Parathyroid adenoma (tissue), 2 donors: ENCODE measurements around the gene DYSF.
A peak's percentile ranks its signal among the peaks of the same experiment; 100 is the strongest.

Experiments
- H2AFZ ChIP-seq: fragments of 300-600 bp; sonication (generic); one replicate; pipeline ENCODE4 v1.7.0; 2017; ENCODE audit warnings: antibody characterized with exemption, mild to moderate bottlenecking
- H3K27ac ChIP-seq: fragments of 300-600 bp; sonication (generic); one replicate; pipeline ENCODE4 v1.7.0; 2017
- H3K27me3 ChIP-seq: fragments of 300-600 bp; sonication (generic); one replicate; pipeline ENCODE4 v1.7.0; 2017; ENCODE audit warnings: low read length; ENCODE audit not compliant: control insufficient read depth, insufficient read depth
- H3K36me3 ChIP-seq: fragments of 300-600 bp; sonication (generic); one replicate; pipeline ENCODE4 v1.7.0; 2017; ENCODE audit warnings: low read length; ENCODE audit not compliant: control insufficient read depth, insufficient read depth
- H3K4me1 ChIP-seq: fragments of 300-600 bp; sonication (generic); one replicate; pipeline ENCODE4 v1.7.0; 2017; ENCODE audit warnings: control low read depth
- H3K4me2 ChIP-seq: fragments of 300-600 bp; sonication (generic); one replicate; pipeline ENCODE4 v1.7.0; 2017; ENCODE audit warnings: low read length
- H3K4me3 ChIP-seq: fragments of 300-600 bp; sonication (generic); one replicate; pipeline ENCODE4 v1.7.0; 2017; ENCODE audit warnings: low read depth, low read length
- H3K79me2 ChIP-seq: fragments of 300-600 bp; sonication (generic); one replicate; pipeline ENCODE4 v1.7.0; 2017; ENCODE audit warnings: control low read depth
- H3K9ac ChIP-seq: fragments of 300-600 bp; sonication (generic); one replicate; pipeline ENCODE4 v1.7.0; 2017; ENCODE audit warnings: mild to moderate bottlenecking
- H3K9me3 ChIP-seq: fragments of 300-600 bp; sonication (generic); one replicate; pipeline ENCODE4 v1.7.0; 2017; ENCODE audit warnings: low read length; ENCODE audit not compliant: control insufficient read depth
- CTCF ChIP-seq: fragments of 300-600 bp; sonication (generic); IDR thresholded peaks from one replicate; pipeline ENCODE4 v1.7.0; 2017; ENCODE audit warnings: antibody characterized with exemption, mild to moderate bottlenecking
- donor health status: primary hyperparathyroidism.

The DYSF gene

GRCh38 chr2:71530211-71530610 is 76.8 kb downstream of the DYSF start:
- TF ChIP-seq CTCF: no peak
- Histone ChIP-seq H3K4me2 (no peak overlapping the region), H3K79me2 (no peaks in the 10 kb centered on the region), H3K36me3 (no peaks in the 10 kb centered on the region), H3K4me3 (no peak overlapping the region), H3K27me3 (no peaks in the 10 kb centered on the region), H3K4me1 (no peaks in the 10 kb centered on the region), H3K27ac (no peak overlapping the region), H2AFZ (no peak overlapping the region), H3K9ac (no peak overlapping the region), H3K9me3 (no peaks in the 10 kb centered on the region)

GRCh38 chr2:71530641-71531332 is 77.4 kb downstream of the DYSF start:
- Histone ChIP-seq H3K79me2 (no peaks in the 10 kb centered on the region), H3K4me3 (no peak overlapping the region), H3K9ac (no peak overlapping the region), H3K27ac (no peak overlapping the region), H2AFZ (no peak overlapping the region), H3K9me3 (no peaks in the 10 kb centered on the region), H3K36me3 (no peaks in the 10 kb centered on the region), H3K4me2 (no peak overlapping the region), H3K4me1 (no peaks in the 10 kb centered on the region), H3K27me3 (no peaks in the 10 kb centered on the region)
- TF ChIP-seq CTCF: peak; percentile 52

GRCh38 chr2:71531522-71532047 is 78.2 kb downstream of the DYSF start:
- no peak for TF ChIP-seq CTCF
- no peaks in the 10 kb centered on the region for H3K9me3 ChIP-seq
- H3K4me1 ChIP-seq: no peaks in the 10 kb centered on the region
- H3K9ac ChIP-seq: no peak overlapping the region
- H3K4me2 ChIP-seq: no peak overlapping the region
- H3K27ac ChIP-seq: no peak overlapping the region
- no peak overlapping the region for H3K4me3 ChIP-seq
- H3K27me3 ChIP-seq: no peaks in the 10 kb centered on the region
- no peaks in the 10 kb centered on the region for H3K79me2 ChIP-seq
- H2AFZ ChIP-seq: no peak overlapping the region
- no peaks in the 10 kb centered on the region for H3K36me3 ChIP-seq

GRCh38 chr2:71532327-71532726 is 79.0 kb downstream of the DYSF start:
- no peaks in the 10 kb centered on the region for H3K79me2 ChIP-seq
- H3K9ac ChIP-seq: no peak overlapping the region
- H3K36me3 ChIP-seq: no peaks in the 10 kb centered on the region
- no peak overlapping the region for H2AFZ ChIP-seq
- H3K9me3 ChIP-seq: no peaks in the 10 kb centered on the region
- no peak overlapping the region for H3K4me2 ChIP-seq
- no peak overlapping the region for H3K27ac ChIP-seq
- TF ChIP-seq CTCF: no peak
- no peak overlapping the region for H3K4me3 ChIP-seq
- no peaks in the 10 kb centered on the region for H3K27me3 ChIP-seq
- H3K4me1 ChIP-seq: no peaks in the 10 kb centered on the region

- TF ChIP-seq CTCF: no peak
- Histone ChIP-seq H3K4me3 (no peak overlapping the region), H3K4me2 (no peak overlapping the region), H3K9me3 (no peaks in the 10 kb centered on the region), H2AFZ (no peak overlapping the region), H3K4me1 (no peaks in the 10 kb centered on the region), H3K79me2 (no peaks in the 10 kb centered on the region), H3K27ac (no peak overlapping the region), H3K9ac (no peak overlapping the region), H3K36me3 (no peaks in the 10 kb centered on the region), H3K27me3 (no peaks in the 10 kb centered on the region)
Measured at GRCh38 chr2:71534201-71534600, 80.8 kb downstream of the DYSF start.
